ENCODE measurements around the gene CCN6. TPM values are rescaled to one million over a fixed set of nuclear protein-coding genes. Genes with fewer than 3 reads are reported as not detected.

Gene CCN6
- total and polyA plus RNA-seq, 5 donors, result not detected

GRCh38 chr6:112030206-112030960 is 23.5 kb upstream of the CCN6 start:
- WGBS, result 71% methylated on average over 7 of the region's 7 CpGs
- no peak overlapping the region for H3K4me3 ChIP-seq (ENCODE audit: low read length)
- peak in 1 of 2 donors; percentile 17 for ATAC-seq

DNA sequence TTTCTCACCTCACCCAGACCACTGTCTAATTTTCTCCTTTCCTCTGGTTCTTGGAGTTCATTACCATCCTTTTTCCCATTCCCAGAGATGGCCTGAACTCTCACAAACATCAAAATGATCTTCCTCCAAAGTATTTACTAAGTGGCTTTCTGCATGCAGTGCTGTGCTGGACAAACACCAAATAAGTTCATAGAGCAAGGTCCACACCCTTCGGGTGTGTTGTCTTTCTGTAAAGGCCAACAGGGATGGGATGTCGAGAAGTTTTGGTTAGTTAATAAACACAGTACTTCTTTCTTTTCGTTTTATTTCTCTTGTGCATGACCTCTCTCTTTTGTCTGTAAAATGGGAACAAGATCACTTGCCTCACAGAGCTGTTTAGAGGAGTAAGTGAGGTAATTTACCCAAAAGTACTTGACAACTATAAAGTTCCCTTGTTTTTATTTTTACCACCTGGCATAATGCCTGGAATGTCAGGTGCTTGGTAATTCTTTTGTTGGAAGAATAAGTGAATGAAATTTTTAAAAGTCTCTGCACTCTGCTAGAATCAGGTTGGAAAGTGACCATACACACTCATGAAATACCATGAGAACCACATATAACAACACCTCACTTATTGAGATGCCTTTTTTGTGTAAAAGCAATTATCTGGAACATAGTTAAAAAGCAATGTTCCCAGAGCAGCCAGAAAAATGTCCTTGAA is 22.8 kb upstream of the CCN6 start:
- H3K4me3 ChIP-seq (ENCODE audit: low read length), result no peak overlapping the region
- no peaks in the 10 kb centered on the region for H3K27me3 ChIP-seq (ENCODE audit: control insufficient read depth, insufficient read depth)
- peak overlapping the region; percentile 39 for H3K27ac ChIP-seq (ENCODE audit: low read length)
- intact Hi-C loops (cut with DNase I), result no loop called here
- WGBS, result 38% methylated on average over 3 of the region's 3 CpGs
- ATAC-seq (peak; percentile 27 to 60), DNase-seq (no peak)
- H3K9me3 ChIP-seq (ENCODE audit: control insufficient read depth, low read length), result no peaks in the 10 kb centered on the region
- no peaks in the 10 kb centered on the region for H3K4me1 ChIP-seq (ENCODE audit: control insufficient read depth, insufficient read depth, low read length)

More at GRCh38 chr6:112030206-112030960, 23.5 kb upstream of the CCN6 start:
- H3K27ac ChIP-seq (ENCODE audit: low read length), result peak overlapping the region; percentile 63
- H3K4me1 ChIP-seq (ENCODE audit: control insufficient read depth, insufficient read depth, low read length), result no peaks in the 10 kb centered on the region
- no peaks in the 10 kb centered on the region for H3K27me3 ChIP-seq (ENCODE audit: control insufficient read depth, insufficient read depth)
- DNase-seq, result no peak
- intact Hi-C loops (cut with DNase I), result no loop called here
- no peaks in the 10 kb centered on the region for H3K9me3 ChIP-seq (ENCODE audit: control insufficient read depth, low read length)

- intact Hi-C loops (cut with DNase I), result no loop called here
- Histone ChIP-seq H3K27me3 (ENCODE audit: control insufficient read depth, insufficient read depth) (no peaks in the 10 kb centered on the region), H3K4me3 (ENCODE audit: low read length) (no peak overlapping the region), H3K4me1 (ENCODE audit: control insufficient read depth, insufficient read depth, low read length) (peaks cover 2% of the 10 kb centered on the region), H3K27ac (ENCODE audit: low read length) (no peak overlapping the region), H3K9me3 (ENCODE audit: control insufficient read depth, low read length) (no peaks in the 10 kb centered on the region)
- DNase-seq (no peak), ATAC-seq (no peak)
- 92% methylated on average over 6 of the region's 6 CpGs for WGBS
These were observed 21.9 kb upstream of the CCN6 start for GRCh38 chr6:112031960-112032359.

GRCh38 chr6:112032728-112033127 is 21.2 kb upstream of the CCN6 start:
- Histone ChIP-seq H3K27me3 (ENCODE audit: control insufficient read depth, insufficient read depth) (no peaks in the 10 kb centered on the region), H3K4me3 (ENCODE audit: low read length) (no peak overlapping the region), H3K9me3 (ENCODE audit: control insufficient read depth, low read length) (no peaks in the 10 kb centered on the region), H3K4me1 (ENCODE audit: control insufficient read depth, insufficient read depth, low read length) (peaks cover 2% of the 10 kb centered on the region), H3K27ac (ENCODE audit: low read length) (no peak overlapping the region)
- 82% methylated on average over 6 of the region's 6 CpGs for WGBS
- ATAC-seq (no peak), DNase-seq (no peak)
- intact Hi-C loops (cut with DNase I), result no loop called here

DNA sequence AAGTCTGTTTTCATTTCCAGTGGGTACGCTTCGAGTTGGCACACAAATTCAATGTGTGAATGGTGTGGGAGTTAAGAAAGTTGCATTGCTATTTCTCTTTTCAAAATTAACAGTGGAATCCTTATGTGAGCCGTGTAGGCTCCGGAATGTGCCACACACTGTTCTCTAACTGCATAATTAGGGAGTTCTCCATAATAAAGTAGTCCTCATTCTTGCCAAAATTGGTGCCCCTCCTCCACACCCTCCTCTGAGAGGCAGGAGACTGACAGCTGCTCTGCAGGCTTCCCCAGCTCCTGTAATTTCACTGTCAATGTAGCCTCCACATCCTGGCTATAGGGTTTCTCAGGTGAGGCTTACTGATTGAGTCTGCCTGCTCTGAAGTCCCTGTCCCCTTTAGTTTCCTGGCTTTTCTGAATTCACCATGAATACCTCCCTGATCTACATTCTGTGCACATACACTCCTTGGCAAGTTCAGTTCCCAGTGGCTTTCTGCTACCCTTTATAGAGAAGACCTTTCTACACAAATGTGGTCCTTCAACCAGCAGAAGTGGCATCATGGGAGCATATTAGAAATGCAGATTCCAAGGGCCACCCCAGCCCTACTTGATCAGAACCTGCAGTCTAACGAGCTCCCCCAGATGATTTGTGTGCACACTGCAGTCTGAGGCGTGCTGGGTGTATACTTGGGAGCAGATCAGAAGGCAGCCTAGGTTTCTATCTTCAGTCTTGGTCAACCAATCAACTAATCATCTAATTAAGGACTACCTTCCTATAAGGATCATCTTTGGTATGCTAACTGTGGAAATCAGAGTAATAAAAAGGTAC is 19.9 kb upstream of the CCN6 start:
- Histone ChIP-seq H3K27me3 (ENCODE audit: control insufficient read depth, insufficient read depth) (no peaks in the 10 kb centered on the region), H3K4me3 (ENCODE audit: low read length) (no peak overlapping the region), H3K4me1 (ENCODE audit: control insufficient read depth, insufficient read depth, low read length) (peaks cover 2% of the 10 kb centered on the region), H3K27ac (ENCODE audit: low read length) (no peak overlapping the region), H3K9me3 (ENCODE audit: control insufficient read depth, low read length) (no peaks in the 10 kb centered on the region)
- intact Hi-C loops (cut with DNase I), result no loop called here
- ATAC-seq, result no peak
- WGBS, result 74% methylated on average over 6 of the region's 6 CpGs
- no peak for DNase-seq

DNA sequence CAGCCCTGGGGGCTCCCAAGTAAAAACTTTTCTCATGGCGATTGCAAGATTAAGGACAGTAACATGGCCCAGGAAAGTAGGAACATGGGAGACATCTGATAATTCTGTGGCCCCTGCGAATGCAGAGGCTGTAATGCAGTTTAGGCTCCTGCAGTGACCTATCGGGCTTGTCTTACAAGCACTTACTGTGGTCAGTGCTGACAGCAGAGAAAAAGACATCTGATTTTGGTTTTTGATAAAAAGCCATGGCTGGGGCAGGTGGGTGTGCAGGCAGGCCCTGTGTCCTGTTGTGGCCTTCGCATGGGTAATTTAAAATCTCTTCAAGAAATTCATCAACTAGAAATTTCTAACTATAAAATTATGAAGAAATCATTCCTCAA is 19.3 kb upstream of the CCN6 start:
- peaks cover 2% of the 10 kb centered on the region for H3K4me1 ChIP-seq (ENCODE audit: control insufficient read depth, insufficient read depth, low read length)
- no peak overlapping the region for H3K27ac ChIP-seq (ENCODE audit: low read length)
- intact Hi-C loops (cut with DNase I), result no loop called here
- H3K27me3 ChIP-seq (ENCODE audit: control insufficient read depth, insufficient read depth), result no peaks in the 10 kb centered on the region
- no peaks in the 10 kb centered on the region for H3K9me3 ChIP-seq (ENCODE audit: control insufficient read depth, low read length)
- DNase-seq (no peak), ATAC-seq (no peak)
- 96% methylated on average over 4 of the region's 4 CpGs for WGBS
- no peak overlapping the region for H3K4me3 ChIP-seq (ENCODE audit: low read length)

DNA sequence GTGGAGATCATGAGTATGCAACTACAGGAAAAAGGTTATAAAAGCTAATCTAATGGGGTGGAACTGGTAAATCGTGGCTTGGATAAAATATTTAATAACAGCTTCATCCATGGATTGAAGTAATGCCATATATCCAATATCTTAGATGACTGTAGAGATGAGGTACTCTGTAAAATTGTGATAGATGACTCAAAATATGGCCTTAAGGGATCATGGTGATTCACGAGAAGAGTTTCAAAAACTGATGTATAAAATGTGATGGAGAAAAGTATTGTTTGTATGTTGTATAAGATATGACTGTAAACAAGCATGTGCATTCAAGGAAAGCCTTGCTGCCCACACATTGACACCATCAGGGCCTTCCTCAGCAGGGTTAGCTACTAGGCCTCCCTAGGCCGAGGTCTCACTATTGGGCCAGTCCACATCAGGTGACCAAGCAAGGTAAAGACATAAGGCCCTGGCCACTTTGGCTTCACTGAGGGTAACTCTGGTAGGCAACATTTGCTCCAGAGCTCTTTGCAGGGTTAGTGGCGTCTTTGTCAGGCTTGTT is 17.7 kb upstream of the CCN6 start:
- Histone ChIP-seq H3K9me3 (ENCODE audit: control insufficient read depth, low read length) (no peaks in the 10 kb centered on the region), H3K27me3 (ENCODE audit: control insufficient read depth, insufficient read depth) (no peaks in the 10 kb centered on the region), H3K27ac (ENCODE audit: low read length) (peak overlapping the region; percentile 65), H3K4me1 (ENCODE audit: control insufficient read depth, insufficient read depth, low read length) (peaks cover 2% of the 10 kb centered on the region), H3K4me3 (ENCODE audit: low read length) (no peak overlapping the region)
- no peak for ATAC-seq
- DNase-seq, result no peak
- intact Hi-C loops (cut with DNase I), result no loop called here
- WGBS, result 92% methylated on average over 4 of the region's 4 CpGs

DNA sequence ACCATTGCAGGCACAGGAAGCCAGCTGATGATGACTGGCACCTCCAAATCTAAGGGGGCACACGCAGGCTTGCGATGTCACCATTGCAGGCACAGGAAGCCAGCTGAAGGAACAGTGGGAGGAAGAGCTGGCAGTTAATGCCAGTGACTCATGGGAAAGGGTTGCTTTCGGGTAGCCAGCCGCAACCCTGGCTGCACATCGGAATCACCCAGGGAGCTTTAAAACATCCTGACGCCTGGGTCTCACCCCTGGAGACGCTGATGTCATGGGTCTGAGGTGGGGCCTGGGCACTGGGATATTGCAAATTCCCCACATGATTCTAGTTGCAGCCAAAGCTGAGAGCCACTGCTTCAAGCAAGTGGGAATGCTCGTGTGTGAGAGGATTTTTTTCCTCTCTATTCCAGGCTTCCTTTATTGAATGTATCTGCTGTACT is 16.1 kb upstream of the CCN6 start:
- Histone ChIP-seq H3K4me1 (ENCODE audit: control insufficient read depth, insufficient read depth, low read length) (peaks cover 2% of the 10 kb centered on the region), H3K4me3 (ENCODE audit: low read length) (no peak overlapping the region), H3K27me3 (ENCODE audit: control insufficient read depth, insufficient read depth) (no peaks in the 10 kb centered on the region), H3K27ac (ENCODE audit: low read length) (peak overlapping the region; percentile 92), H3K9me3 (ENCODE audit: control insufficient read depth, low read length) (no peaks in the 10 kb centered on the region)
- intact Hi-C loops (cut with DNase I), result no loop called here
- WGBS, result 44% methylated on average over 8 of the region's 8 CpGs
- DNase-seq (peak; percentile 87 to 91 (median 88)), ATAC-seq (peak; percentile 90 to 94)

DNA sequence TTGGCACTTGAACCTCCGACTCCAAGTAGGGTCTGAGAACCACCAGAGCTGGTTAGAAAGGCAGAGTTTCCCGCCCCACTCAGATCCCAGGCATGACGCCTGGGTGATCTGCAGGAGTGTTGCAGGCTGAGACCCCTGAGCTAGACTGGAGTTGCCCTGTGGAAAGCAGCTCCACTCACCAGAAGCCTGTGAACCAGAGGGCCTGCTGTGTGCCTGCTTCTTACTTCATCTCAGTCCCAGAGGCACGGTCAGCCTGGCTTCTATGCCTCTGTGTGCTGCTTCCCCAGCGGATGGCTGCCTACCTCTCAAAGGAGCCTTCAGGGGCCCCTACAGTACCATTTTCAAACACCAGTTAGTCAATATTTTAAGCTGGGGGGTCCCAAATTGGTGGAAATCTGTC is 15.6 kb upstream of the CCN6 start:
- DNase-seq (peak in 2 of 3 donors; percentile 47 to 76), ATAC-seq (peak; percentile 24 to 32)
- H3K27ac ChIP-seq (ENCODE audit: low read length), result peak overlapping the region; percentile 92

DNA sequence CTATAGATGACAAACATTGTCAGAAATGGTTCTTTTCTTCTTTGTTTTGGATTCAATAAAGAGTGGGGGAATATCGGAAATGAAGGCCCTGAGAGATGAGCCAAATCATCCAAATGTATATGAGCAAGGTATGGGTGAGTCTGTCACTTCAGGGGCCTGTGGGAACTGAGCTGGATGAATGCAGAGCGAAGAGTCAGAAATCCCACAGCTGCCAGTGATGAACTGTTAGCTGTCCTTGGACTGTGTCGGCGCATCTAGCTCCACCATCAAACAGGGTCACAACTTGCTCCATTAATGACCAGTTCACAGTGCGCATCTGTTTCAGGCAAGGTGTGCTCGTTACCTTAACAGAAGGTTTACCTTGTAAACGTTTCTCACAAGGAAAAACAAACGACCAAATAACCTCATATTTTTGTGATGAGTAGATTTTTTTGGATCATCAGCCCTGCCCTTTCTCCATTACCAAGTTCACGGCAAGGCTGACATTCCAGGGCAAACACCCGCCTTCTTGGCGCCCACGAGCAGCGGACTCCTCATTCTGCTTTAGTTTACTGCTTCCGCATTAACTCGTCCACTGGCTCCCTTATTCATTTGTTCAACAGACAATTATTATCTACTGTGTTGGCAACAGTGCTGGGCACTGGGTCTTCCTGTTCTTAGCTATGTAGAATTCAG is 15.0 kb upstream of the CCN6 start:
- no peak overlapping the region for H3K4me3 ChIP-seq (ENCODE audit: low read length)
- intact Hi-C loops (cut with DNase I), result no loop called here
- DNase-seq (no peak), ATAC-seq (no peak)
- no peaks in the 10 kb centered on the region for H3K9me3 ChIP-seq (ENCODE audit: control insufficient read depth, low read length)
- H3K27ac ChIP-seq (ENCODE audit: low read length), result no peak overlapping the region
- peaks cover 2% of the 10 kb centered on the region for H3K4me1 ChIP-seq (ENCODE audit: control insufficient read depth, insufficient read depth, low read length)
- no peaks in the 10 kb centered on the region for H3K27me3 ChIP-seq (ENCODE audit: control insufficient read depth, insufficient read depth)
- 86% methylated on average over 15 of the region's 15 CpGs for WGBS

More for the DNA sequence above, 15.6 kb upstream of the CCN6 start:
- Histone ChIP-seq H3K9me3 (ENCODE audit: control insufficient read depth, low read length) (no peaks in the 10 kb centered on the region), H3K27me3 (ENCODE audit: control insufficient read depth, insufficient read depth) (no peaks in the 10 kb centered on the region), H3K4me3 (ENCODE audit: low read length) (no peak overlapping the region), H3K4me1 (ENCODE audit: control insufficient read depth, insufficient read depth, low read length) (peaks cover 2% of the 10 kb centered on the region)
- WGBS, result 62% methylated on average over 5 of the region's 5 CpGs
- intact Hi-C loops (cut with DNase I), result no loop called here
